Loucy (cell line): ENCODE data around the gene FAM186B.

Experiments used
- H2AFZ ChIP-seq: fragments of 200-600 bp; sonication (generic); 2 replicates; pipeline ENCODE4 v1.6.0; 2016; ENCODE audit warnings: antibody characterized with exemption, mild to moderate bottlenecking, low read length, moderate library complexity
- H3F3A ChIP-seq: fragments of 200-600 bp; 2 replicates; pipeline ENCODE4 v1.6.0; 2016; ENCODE audit warnings: antibody characterized with exemption, low read depth, mild to moderate bottlenecking
- H3K27me3 ChIP-seq: fragments of 200-600 bp; sonication (generic); 2 replicates; pipeline ENCODE4 v1.6.1; 2014; ENCODE audit warnings: low read length, mild to moderate bottlenecking; ENCODE audit not compliant: insufficient read depth, poor library complexity, severe bottlenecking
- H3K36me3 ChIP-seq: fragments of 200-600 bp; sonication (generic); 2 replicates; pipeline ENCODE4 v1.6.1; 2016; ENCODE audit warnings: low read length; ENCODE audit not compliant: insufficient read depth
- H3K4me1 ChIP-seq: fragments of 200-600 bp; sonication (generic); 2 replicates; pipeline ENCODE4 v1.5.1; 2014; ENCODE audit warnings: low read length, mild to moderate bottlenecking; ENCODE audit not compliant: insufficient read depth, poor library complexity, severe bottlenecking
- H3K4me2 ChIP-seq: fragments of 200-600 bp; sonication (generic); 2 replicates; pipeline ENCODE4 v1.6.0; 2014; ENCODE audit warnings: antibody characterized with exemption, low read length, low read depth, mild to moderate bottlenecking; ENCODE audit not compliant: poor library complexity, severe bottlenecking
- H3K4me3 ChIP-seq: fragments of 200-600 bp; sonication (generic); 2 replicates; pipeline ENCODE4 v1.5.1; 2014; ENCODE audit warnings: low read length, mild to moderate bottlenecking, mixed read lengths; ENCODE audit not compliant: poor library complexity, severe bottlenecking
- H3K79me2 ChIP-seq: fragments of 200-600 bp; sonication (generic); 2 replicates; pipeline ENCODE4 v1.6.1; 2014; ENCODE audit warnings: low read length; ENCODE audit not compliant: insufficient read depth
- H3K9ac ChIP-seq: fragments of 200-600 bp; sonication (generic); 2 replicates; pipeline ENCODE4 v1.6.0; 2014; ENCODE audit warnings: mild to moderate bottlenecking, low read depth, low read length, moderate library complexity; ENCODE audit not compliant: poor library complexity, severe bottlenecking
- H3K9me2 ChIP-seq: fragments of 200-600 bp; sonication (generic); replicated peaks from 2 replicates; pipeline ENCODE4 v1.6.1; 2016; ENCODE audit warnings: low read depth, low read length, mixed read lengths
- H3K9me3 ChIP-seq: fragments of 200-600 bp; sonication (generic); 2 replicates; pipeline ENCODE4 v1.6.1; 2014; ENCODE audit warnings: mild to moderate bottlenecking, antibody characterized with exemption, low read length, low read depth; ENCODE audit not compliant: insufficient read depth
- H4K20me1 ChIP-seq: fragments of 200-600 bp; sonication (generic); 2 replicates; pipeline ENCODE4 v1.6.0; 2014; ENCODE audit warnings: antibody characterized with exemption, low read length, mild to moderate bottlenecking; ENCODE audit not compliant: insufficient read depth, poor library complexity, severe bottlenecking
- EZH2phosphoT487 ChIP-seq: fragments of 200-600 bp; IDR thresholded peaks from 2 replicates; pipeline ENCODE4 v1.6.1; 2018; ENCODE audit warnings: antibody characterized with exemption, mild to moderate bottlenecking, moderate library complexity, borderline replicate concordance
- TF ChIP-seq, protein P1 (sequence below): fragments of 200-600 bp; sonication (generic); conservative IDR thresholded peaks from 2 replicates; pipeline ENCODE4 v1.5.1; 2014; ENCODE audit warnings: mild to moderate bottlenecking, antibody characterized with exemption, low read length

FAM186B gene

DNA sequence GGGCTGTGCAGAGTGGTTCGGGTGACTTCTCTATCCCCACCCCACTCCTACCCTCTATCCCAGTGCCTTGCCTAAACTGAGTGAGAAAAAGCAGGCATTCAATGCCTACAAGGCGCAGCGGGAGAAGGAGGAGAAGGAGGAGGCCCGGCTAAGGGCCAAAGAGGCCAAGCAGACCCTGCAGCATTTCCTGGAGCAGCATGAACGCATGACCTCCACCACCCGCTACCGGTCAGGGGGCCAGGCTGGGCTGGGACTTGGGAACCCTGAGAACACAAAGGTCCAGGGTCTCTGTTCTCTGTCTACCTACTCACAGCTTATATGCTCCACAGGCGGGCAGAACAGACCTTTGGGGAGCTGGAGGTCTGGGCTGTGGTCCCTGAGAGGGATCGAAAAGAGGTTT lies 29.6 kb upstream of the FAM186B start:
- no peak for TF ChIP-seq EZH2phosphoT487
- TF ChIP-seq, protein P1, sequence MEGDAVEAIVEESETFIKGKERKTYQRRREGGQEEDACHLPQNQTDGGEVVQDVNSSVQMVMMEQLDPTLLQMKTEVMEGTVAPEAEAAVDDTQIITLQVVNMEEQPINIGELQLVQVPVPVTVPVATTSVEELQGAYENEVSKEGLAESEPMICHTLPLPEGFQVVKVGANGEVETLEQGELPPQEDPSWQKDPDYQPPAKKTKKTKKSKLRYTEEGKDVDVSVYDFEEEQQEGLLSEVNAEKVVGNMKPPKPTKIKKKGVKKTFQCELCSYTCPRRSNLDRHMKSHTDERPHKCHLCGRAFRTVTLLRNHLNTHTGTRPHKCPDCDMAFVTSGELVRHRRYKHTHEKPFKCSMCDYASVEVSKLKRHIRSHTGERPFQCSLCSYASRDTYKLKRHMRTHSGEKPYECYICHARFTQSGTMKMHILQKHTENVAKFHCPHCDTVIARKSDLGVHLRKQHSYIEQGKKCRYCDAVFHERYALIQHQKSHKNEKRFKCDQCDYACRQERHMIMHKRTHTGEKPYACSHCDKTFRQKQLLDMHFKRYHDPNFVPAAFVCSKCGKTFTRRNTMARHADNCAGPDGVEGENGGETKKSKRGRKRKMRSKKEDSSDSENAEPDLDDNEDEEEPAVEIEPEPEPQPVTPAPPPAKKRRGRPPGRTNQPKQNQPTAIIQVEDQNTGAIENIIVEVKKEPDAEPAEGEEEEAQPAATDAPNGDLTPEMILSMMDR = no peak
- Histone ChIP-seq H3K9ac (no peak overlapping the region), H3K79me2 (no peaks in the 10 kb centered on the region), H3K4me3 (no peak overlapping the region), H3K9me2 (no peaks in the 10 kb centered on the region), H3K4me1 (peaks cover 17% of the 10 kb centered on the region), H3K4me2 (no peak overlapping the region), H3F3A (no peaks in the 10 kb centered on the region), H3K36me3 (no peaks in the 10 kb centered on the region), H2AFZ (no peak overlapping the region), H4K20me1 (no peaks in the 10 kb centered on the region), H3K27me3 (no peaks in the 10 kb centered on the region), H3K9me3 (no peaks in the 10 kb centered on the region)

DNA sequence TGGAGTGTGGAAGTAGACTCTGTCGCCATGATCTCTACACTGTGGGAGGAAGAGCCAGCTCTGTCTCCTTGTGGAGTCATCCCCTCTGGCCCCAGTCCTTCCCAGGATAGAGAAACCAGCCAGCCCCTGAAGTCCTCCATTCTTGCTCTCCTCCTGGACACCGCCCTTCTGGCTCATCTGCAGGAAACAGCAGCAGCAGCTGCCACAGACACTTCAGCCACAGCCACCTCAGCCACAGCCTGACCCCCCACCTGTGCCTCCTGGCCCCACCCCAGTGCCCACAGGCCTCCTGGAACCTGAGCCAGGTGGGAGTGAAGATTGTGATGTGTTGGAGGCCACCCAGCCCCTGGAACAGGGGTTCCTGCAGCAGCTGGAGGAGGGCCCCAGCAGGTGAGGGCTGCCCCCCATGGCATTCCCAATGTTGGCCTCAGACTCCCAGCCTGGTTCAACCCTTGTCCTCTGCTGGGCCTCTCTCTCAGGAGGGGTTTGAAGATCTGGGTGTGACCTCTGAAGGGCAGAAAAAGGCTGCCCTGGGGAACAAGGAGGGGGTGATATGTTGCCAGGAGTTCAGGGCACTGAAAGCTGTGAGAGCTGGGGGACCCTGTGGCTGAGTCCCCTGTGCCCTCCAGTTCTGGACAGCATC lies 28.4 kb upstream of the FAM186B start:
- no peaks in the 10 kb centered on the region for H3K9me3 ChIP-seq
- H4K20me1 ChIP-seq = no peaks in the 10 kb centered on the region
- no peak overlapping the region for H3K9ac ChIP-seq
- no peak overlapping the region for H3K4me2 ChIP-seq
- H2AFZ ChIP-seq = no peak overlapping the region
- H3K4me3 ChIP-seq = no peak overlapping the region
- no peaks in the 10 kb centered on the region for H3K36me3 ChIP-seq
- H3K9me2 ChIP-seq = no peaks in the 10 kb centered on the region
- no peak for TF ChIP-seq EZH2phosphoT487
- TF ChIP-seq, protein P1 = no peak
- no peaks in the 10 kb centered on the region for H3K27me3 ChIP-seq
- H3K4me1 ChIP-seq = peaks cover 17% of the 10 kb centered on the region
- no peaks in the 10 kb centered on the region for H3K79me2 ChIP-seq
- no peaks in the 10 kb centered on the region for H3F3A ChIP-seq

DNA sequence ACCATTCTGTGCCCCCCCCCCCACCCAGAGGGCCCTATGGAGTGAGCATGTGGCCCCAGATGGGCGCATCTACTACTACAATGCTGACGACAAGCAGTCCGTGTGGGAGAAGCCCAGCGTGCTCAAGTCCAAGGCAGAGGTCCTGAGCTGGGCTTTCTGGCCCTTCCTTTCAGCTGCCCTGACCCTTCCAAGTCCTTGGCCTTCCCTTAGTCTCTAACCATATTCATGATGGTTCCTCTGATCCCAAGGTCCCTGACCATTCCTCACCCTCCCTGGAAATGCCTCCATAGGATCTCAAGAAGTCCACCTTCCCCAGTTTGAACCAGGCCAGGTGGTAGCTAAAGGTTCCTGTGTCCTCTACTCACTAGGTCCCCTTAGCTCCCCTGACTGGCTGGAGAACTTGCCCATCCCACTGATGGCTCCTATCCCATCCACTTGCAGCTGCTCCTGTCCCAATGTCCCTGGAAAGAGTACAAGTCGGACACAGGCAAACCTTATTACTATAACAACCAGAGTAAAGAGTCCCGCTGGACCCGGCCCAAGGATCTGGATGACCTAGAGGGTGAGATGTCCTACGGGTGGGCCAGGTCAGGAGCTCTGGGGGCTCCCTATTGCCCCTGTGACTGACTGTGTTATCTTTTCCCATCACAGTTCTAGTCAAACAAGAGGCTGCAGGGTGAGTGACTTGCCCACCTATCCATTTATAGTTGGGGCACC lies 27.7 kb upstream of the FAM186B start:
- Histone ChIP-seq H3K79me2 (no peaks in the 10 kb centered on the region), H3K27me3 (no peaks in the 10 kb centered on the region), H3K9ac (no peak overlapping the region), H3K9me2 (no peaks in the 10 kb centered on the region), H3K4me3 (no peak overlapping the region), H3K36me3 (no peaks in the 10 kb centered on the region), H3K4me1 (peaks cover 17% of the 10 kb centered on the region), H2AFZ (no peak overlapping the region), H4K20me1 (no peaks in the 10 kb centered on the region), H3K9me3 (no peaks in the 10 kb centered on the region), H3K4me2 (no peak overlapping the region), H3F3A (no peaks in the 10 kb centered on the region)
- TF ChIP-seq, protein P1 = no peak
- TF ChIP-seq EZH2phosphoT487 = no peak
